GM21390 (cell line): Measurements from ENCODE around the gene UCN.
"Not testable (repeated sequence)": the region's sequence is repeated elsewhere in the genome, so short reads cannot be mapped to it uniquely, and the experiment has no call there.

Source experiments
- ATAC-seq: cut with Tn5 transposase; IDR thresholded peaks from one replicate; pipeline ENCODE4 v1.9.1; 2021; ENCODE audit not compliant: unreplicated experiment

Gene UCN

GRCh38 chr2:27285481-27285880 lies 22.8 kb downstream of the UCN start:
- ATAC-seq, result no peak

GRCh38 chr2:27284996-27285395 lies 23.2 kb downstream of the UCN start:
- no peak for ATAC-seq

- ATAC-seq, result no peak
Measured at GRCh38 chr2:27282892-27283291, 25.4 kb downstream of the UCN start.

GRCh38 chr2:27281855-27282559 lies 26.2 kb downstream of the UCN start, which contains the start of gene TRIM54:
Gene TRIM54, plus strand, starts transcription at chr2:27282429. Its CDS starts 303 bp downstream, at chr2:27282732.
- no peak for ATAC-seq

GRCh38 chr2:27281442-27281841 lies 26.8 kb downstream of the UCN start:
- no peak for ATAC-seq

- no peak for ATAC-seq
Measured at GRCh38 chr2:27280826-27281225, 27.4 kb downstream of the UCN start.

GRCh38 chr2:27278010-27278409 lies 30.2 kb downstream of the UCN start:
- no peak for ATAC-seq

GRCh38 chr2:27275211-27276150 lies 32.8 kb downstream of the UCN start, which contains the start of gene DNAJC5G:
Gene DNAJC5G, plus strand, starts transcription at chr2:27275433. Its CDS starts 1,296 bp downstream, at chr2:27276729.
- no peak for ATAC-seq

GRCh38 chr2:27272537-27273522 lies 35.4 kb downstream of the UCN start:
- not testable (repeated sequence) for ATAC-seq

GRCh38 chr2:27271631-27272340 lies 36.5 kb downstream of the UCN start:
- no peak for ATAC-seq

GRCh38 chr2:27270670-27271069 lies 37.6 kb downstream of the UCN start:
- ATAC-seq, result no peak

GRCh38 chr2:27270131-27270530 lies 38.1 kb downstream of the UCN start:
- no peak for ATAC-seq

GRCh38 chr2:27268296-27268695 lies 39.9 kb downstream of the UCN start:
- not testable (repeated sequence) for ATAC-seq

GRCh38 chr2:27265536-27265870 lies 42.7 kb downstream of the UCN start:
- ATAC-seq, result no peak

- no peak for ATAC-seq
Measured at GRCh38 chr2:27264753-27265535, 43.3 kb downstream of the UCN start.

GRCh38 chr2:27264253-27264752 lies 43.9 kb downstream of the UCN start:
- no peak for ATAC-seq

GRCh38 chr2:27263287-27264252 lies 44.7 kb downstream of the UCN start:
- no peak for ATAC-seq
